AG09309 (cell line): ENCODE results near the gene ACSF2.

Source experiments
- DNase-seq: peaks from one replicate; pipeline ENCODE4 v3.0.0-alpha.2; 2010; ENCODE audit warnings: low read depth
- H3K4me3 ChIP-seq: 2 replicates; pipeline ENCODE4 v1.5.1; 2011; ENCODE audit warnings: mild to moderate bottlenecking, low read depth, low read length, moderate library complexity; ENCODE audit not compliant: control insufficient read depth
- TF ChIP-seq, protein P1 (sequence below): IDR thresholded peaks from 2 replicates; pipeline ENCODE4 v1.5.1; 2011; ENCODE audit warnings: mild to moderate bottlenecking, low read depth, low read length, inconsistent platforms; ENCODE audit not compliant: insufficient read depth, control insufficient read depth; ENCODE audit errors: missing control alignments

The ACSF2 gene

DNA sequence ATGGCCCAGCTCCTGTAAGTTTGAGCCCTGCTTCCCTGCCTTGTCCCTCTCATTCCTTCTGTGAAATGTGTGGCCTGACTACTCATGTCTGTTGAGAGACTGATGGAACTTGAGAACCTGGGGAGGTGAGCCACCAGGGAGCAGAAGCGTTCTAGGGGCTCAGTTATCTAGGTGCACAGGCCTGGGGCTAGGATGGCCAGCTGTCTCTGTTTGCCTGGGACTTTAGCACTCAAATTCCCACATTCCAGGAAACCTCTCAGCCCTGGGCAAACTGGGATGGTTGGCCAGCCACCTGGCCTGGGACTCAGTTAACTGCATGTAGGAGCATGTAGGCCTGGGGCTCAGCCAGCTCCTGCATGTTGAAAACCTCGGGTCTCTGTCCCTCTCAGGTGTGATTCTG is 97.2 kb downstream of the ACSF2 start:
- no peak overlapping the region for H3K4me3 ChIP-seq
- no peak for DNase-seq
- TF ChIP-seq, protein P1, sequence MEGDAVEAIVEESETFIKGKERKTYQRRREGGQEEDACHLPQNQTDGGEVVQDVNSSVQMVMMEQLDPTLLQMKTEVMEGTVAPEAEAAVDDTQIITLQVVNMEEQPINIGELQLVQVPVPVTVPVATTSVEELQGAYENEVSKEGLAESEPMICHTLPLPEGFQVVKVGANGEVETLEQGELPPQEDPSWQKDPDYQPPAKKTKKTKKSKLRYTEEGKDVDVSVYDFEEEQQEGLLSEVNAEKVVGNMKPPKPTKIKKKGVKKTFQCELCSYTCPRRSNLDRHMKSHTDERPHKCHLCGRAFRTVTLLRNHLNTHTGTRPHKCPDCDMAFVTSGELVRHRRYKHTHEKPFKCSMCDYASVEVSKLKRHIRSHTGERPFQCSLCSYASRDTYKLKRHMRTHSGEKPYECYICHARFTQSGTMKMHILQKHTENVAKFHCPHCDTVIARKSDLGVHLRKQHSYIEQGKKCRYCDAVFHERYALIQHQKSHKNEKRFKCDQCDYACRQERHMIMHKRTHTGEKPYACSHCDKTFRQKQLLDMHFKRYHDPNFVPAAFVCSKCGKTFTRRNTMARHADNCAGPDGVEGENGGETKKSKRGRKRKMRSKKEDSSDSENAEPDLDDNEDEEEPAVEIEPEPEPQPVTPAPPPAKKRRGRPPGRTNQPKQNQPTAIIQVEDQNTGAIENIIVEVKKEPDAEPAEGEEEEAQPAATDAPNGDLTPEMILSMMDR = no peak
